Measurements from ENCODE around the gene BSN. TPM values are rescaled to one million over a fixed set of nuclear protein-coding genes. Genes with fewer than 3 reads are reported as not detected.

Gene BSN
- total and polyA plus RNA-seq, 11 donors, result 0.12 to 1.6 (median 0.75) TPM

DNA sequence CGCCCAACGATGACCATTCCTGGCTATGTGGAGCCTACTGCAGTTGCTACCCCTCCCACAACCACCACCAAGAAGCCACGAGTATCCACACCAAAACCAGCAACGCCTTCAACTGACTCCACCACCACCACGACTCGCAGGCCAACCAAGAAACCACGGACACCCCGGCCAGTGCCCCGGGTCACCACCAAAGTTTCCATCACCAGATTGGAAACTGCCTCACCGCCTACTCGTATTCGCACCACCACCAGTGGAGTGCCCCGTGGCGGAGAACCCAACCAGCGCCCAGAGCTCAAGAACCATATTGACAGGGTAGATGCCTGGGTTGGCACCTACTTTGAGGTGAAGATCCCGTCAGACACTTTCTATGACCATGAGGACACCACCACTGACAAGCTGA lies 22.6 kb upstream of the BSN start:
- Histone ChIP-seq H3K27me3 (no peaks in the 10 kb centered on the region), H3K4me1 (peaks cover 0 to 17% (median 0%) of the 10 kb centered on the region in 12 donors), H3K9me3 (no peaks in the 10 kb centered on the region), H3K36me3 (peaks cover 0 to 48% (median 40%) of the 10 kb centered on the region in 9 donors), H3K4me3 (no peak overlapping the region), H3K27ac (no peak overlapping the region)
- TF ChIP-seq, protein P1, sequence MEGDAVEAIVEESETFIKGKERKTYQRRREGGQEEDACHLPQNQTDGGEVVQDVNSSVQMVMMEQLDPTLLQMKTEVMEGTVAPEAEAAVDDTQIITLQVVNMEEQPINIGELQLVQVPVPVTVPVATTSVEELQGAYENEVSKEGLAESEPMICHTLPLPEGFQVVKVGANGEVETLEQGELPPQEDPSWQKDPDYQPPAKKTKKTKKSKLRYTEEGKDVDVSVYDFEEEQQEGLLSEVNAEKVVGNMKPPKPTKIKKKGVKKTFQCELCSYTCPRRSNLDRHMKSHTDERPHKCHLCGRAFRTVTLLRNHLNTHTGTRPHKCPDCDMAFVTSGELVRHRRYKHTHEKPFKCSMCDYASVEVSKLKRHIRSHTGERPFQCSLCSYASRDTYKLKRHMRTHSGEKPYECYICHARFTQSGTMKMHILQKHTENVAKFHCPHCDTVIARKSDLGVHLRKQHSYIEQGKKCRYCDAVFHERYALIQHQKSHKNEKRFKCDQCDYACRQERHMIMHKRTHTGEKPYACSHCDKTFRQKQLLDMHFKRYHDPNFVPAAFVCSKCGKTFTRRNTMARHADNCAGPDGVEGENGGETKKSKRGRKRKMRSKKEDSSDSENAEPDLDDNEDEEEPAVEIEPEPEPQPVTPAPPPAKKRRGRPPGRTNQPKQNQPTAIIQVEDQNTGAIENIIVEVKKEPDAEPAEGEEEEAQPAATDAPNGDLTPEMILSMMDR (IDR thresholded peaks at IDR 0.05), result no peak
- no peak for TF ChIP-seq POLR2A (IDR thresholded peaks at IDR 0.05)
- intact Hi-C loops (cut with DNase I), result no loop called here
- WGBS, 4 donors, result 91 to 97% (median 96%) methylated on average over 15 to 16 of the region's 16 CpGs
- DNase-seq (no peak), ATAC-seq (no peak)

DNA sequence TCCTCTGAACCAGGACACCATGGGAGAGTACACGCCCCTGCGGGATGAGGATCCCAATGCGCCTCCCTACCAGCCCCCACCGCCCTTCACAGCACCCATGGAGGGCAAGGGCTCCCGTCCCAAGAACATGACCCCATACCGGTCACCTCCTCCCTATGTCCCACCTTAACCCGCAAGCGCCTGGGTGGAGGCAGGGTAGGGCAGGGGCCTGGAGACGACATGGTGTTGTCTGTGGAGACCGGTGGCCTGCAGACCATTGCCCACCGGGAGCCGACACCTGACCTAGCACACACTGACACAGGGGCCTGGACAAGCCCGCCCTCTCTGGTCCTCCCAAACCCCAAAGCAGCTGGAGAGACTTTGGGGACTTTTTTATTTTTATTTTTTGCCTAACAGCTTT lies 21.2 kb upstream of the BSN start:
- intact Hi-C loops (cut with DNase I), result no loop called here
- DNase-seq, result no peak
- H3K36me3 ChIP-seq, result peaks cover 0 to 48% (median 40%) of the 10 kb centered on the region in 9 donors
- no peak overlapping the region for H3K27ac ChIP-seq
- H3K4me3 ChIP-seq, result no peak overlapping the region
- no peaks in the 10 kb centered on the region for H3K9me3 ChIP-seq
- H3K27me3 ChIP-seq, result no peaks in the 10 kb centered on the region
- WGBS, 4 donors, result 91 to 94% (median 93%) methylated on average over 11 to 13 of the region's 13 CpGs
- TF ChIP-seq, protein P1 (IDR thresholded peaks at IDR 0.05), result no peak
- TF ChIP-seq POLR2A (IDR thresholded peaks at IDR 0.05), result no peak
- peaks cover 0 to 17% (median 0%) of the 10 kb centered on the region in 12 donors for H3K4me1 ChIP-seq
- peak in 2 of 4 donors; percentile 6 to 14 for ATAC-seq

DNA sequence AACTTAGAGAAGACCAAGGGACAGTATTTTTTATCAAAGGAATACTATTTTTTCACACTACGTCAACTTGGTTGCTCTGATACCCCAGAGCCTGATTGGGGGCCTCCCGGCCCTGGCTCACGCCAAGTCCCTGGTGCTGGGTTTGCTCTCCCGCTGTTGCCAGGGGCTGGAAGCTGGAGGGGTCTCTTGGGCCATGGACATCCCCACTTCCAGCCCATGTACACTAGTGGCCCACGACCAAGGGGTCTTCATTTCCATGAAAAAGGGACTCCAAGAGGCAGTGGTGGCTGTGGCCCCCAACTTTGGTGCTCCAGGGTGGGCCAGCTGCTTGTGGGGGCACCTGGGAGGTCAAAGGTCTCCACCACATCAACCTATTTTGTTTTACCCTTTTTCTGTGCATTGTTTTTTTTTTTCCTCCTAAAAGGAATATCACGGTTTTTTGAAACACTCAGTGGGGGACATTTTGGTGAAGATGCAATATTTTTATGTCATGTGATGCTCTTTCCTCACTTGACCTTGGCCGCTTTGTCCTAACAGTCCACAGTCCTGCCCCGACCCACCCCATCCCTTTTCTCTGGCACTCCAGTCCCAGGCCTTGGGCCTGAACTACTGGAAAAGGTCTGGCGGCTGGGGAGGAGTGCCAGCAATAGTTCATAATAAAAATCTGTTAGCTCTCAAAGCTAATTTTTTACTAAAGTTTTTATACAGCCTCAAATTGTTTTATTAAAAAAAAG lies 20.3 kb upstream of the BSN start:
- ATAC-seq (no peak), DNase-seq (no peak)
- Histone ChIP-seq H3K4me3 (no peak overlapping the region), H3K9me3 (no peaks in the 10 kb centered on the region), H3K27ac (peak overlapping the region in 1 of 12 donors; percentile 9), H3K36me3 (peaks cover 0 to 48% (median 40%) of the 10 kb centered on the region in 9 donors), H3K27me3 (no peaks in the 10 kb centered on the region), H3K4me1 (peaks cover 0 to 17% (median 0%) of the 10 kb centered on the region in 12 donors)
- TF ChIP-seq, protein P1 (IDR thresholded peaks at IDR 0.05), result no peak
- TF ChIP-seq POLR2A (IDR thresholded peaks at IDR 0.05), result no peak
- 85 to 89% (median 87%) methylated on average over 9 of the region's 9 CpGs for WGBS, 4 donors
- intact Hi-C loops (cut with DNase I), result no loop called here

DNA sequence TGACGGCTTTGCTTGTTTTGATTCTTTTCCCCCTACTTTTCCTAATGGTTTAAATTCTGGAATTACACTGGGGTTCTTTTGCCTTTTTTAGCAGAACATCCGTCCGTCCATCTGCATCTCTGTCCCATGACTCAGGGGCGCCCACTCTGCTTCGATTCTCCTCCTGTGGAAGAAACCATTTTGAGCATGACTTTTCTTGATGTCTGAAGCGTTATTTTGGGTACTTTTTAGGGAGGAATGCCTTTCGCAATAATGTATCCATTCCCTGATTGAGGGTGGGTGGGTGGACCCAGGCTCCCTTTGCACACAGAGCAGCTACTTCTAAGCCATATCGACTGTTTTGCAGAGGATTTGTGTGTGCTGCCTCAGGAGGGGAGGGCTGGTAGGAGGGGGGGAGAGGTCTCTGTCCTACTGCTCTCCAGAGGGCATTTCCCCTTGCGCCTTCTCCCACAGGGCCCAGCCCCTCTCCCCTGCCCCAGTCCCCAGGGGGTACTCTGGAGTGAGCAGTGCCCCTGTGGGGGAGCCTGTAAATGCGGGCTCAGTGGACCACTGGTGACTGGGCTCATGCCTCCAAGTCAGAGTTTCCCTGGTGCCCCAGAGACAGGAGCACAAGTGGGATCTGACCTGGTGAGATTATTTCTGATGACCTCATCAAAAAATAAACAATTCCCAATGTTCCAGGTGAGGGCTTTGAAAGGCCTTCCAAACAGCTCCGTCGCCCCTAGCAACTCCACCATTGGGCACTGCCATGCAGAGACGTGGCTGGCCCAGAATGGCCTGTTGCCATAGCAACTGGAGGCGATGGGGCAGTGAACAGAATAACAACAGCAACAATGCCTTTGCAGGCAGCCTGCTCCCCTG lies 19.5 kb upstream of the BSN start:
- intact Hi-C loops (cut with DNase I), result loop anchor here in 1 of 10 donors (5.0 kb wide), 1 partner anchor 63 kb away; the partner anchor contains the start of gene DAG1
- DNase-seq, result no peak
- peaks cover 0 to 48% (median 40%) of the 10 kb centered on the region in 9 donors for H3K36me3 ChIP-seq

More for the DNA sequence above, 19.5 kb upstream of the BSN start:
- TF ChIP-seq, protein P1 (IDR thresholded peaks at IDR 0.05), result no peak
- no peak for TF ChIP-seq POLR2A (IDR thresholded peaks at IDR 0.05)
- H3K27ac ChIP-seq, result peak overlapping the region in 1 of 12 donors; percentile 3
- H3K9me3 ChIP-seq, result no peaks in the 10 kb centered on the region
- no peak overlapping the region for H3K4me3 ChIP-seq
- peaks cover 0 to 23% (median 0%) of the 10 kb centered on the region in 12 donors for H3K4me1 ChIP-seq
- WGBS, 4 donors, result 84 to 89% (median 87%) methylated on average over 13 to 14 of the region's 14 CpGs
- ATAC-seq, result no peak
- no peaks in the 10 kb centered on the region for H3K27me3 ChIP-seq

Data from heart left ventricle (tissue), 16 donors.